ENCODE results near the gene HEATR5A. TPM values are rescaled to one million over a fixed set of nuclear protein-coding genes. Genes with fewer than 3 reads are reported as not detected.
"Not testable (repeated sequence)": the region's sequence is repeated elsewhere in the genome, so short reads cannot be mapped to it uniquely, and the experiment has no call there.

HEATR5A gene
- total RNA-seq, 1 donor from 2014 or later, result 11.5 TPM

DNA sequence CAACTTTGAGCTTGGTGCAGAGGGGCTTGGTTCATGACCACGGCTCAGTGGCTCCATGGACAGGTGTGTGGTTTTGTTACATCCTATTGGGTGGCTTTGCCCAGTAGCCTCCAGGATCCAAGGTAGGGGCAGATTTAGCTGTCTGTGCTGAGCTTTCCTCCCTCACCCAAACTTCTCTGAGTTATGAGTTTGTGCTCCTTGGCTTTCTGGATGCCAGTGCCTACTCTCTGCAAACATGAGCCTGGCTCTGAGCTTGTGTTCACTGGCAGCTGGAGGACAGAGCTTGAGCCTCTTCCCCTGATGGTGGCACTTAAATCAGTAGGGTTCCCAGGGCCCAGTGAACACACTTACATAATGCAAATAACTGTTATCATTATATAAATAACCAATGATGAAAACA is 167.5 kb downstream of the HEATR5A start:
- TF ChIP-seq, protein P1, sequence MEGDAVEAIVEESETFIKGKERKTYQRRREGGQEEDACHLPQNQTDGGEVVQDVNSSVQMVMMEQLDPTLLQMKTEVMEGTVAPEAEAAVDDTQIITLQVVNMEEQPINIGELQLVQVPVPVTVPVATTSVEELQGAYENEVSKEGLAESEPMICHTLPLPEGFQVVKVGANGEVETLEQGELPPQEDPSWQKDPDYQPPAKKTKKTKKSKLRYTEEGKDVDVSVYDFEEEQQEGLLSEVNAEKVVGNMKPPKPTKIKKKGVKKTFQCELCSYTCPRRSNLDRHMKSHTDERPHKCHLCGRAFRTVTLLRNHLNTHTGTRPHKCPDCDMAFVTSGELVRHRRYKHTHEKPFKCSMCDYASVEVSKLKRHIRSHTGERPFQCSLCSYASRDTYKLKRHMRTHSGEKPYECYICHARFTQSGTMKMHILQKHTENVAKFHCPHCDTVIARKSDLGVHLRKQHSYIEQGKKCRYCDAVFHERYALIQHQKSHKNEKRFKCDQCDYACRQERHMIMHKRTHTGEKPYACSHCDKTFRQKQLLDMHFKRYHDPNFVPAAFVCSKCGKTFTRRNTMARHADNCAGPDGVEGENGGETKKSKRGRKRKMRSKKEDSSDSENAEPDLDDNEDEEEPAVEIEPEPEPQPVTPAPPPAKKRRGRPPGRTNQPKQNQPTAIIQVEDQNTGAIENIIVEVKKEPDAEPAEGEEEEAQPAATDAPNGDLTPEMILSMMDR (conservative IDR thresholded peaks at IDR 0.05; ENCODE audit: low read depth, low read length), result no peak
- no peak for DNase-seq (ENCODE audit: low read depth)
- H3K4me3 ChIP-seq (ENCODE audit: low read depth, low read length), result no peak overlapping the region

DNA sequence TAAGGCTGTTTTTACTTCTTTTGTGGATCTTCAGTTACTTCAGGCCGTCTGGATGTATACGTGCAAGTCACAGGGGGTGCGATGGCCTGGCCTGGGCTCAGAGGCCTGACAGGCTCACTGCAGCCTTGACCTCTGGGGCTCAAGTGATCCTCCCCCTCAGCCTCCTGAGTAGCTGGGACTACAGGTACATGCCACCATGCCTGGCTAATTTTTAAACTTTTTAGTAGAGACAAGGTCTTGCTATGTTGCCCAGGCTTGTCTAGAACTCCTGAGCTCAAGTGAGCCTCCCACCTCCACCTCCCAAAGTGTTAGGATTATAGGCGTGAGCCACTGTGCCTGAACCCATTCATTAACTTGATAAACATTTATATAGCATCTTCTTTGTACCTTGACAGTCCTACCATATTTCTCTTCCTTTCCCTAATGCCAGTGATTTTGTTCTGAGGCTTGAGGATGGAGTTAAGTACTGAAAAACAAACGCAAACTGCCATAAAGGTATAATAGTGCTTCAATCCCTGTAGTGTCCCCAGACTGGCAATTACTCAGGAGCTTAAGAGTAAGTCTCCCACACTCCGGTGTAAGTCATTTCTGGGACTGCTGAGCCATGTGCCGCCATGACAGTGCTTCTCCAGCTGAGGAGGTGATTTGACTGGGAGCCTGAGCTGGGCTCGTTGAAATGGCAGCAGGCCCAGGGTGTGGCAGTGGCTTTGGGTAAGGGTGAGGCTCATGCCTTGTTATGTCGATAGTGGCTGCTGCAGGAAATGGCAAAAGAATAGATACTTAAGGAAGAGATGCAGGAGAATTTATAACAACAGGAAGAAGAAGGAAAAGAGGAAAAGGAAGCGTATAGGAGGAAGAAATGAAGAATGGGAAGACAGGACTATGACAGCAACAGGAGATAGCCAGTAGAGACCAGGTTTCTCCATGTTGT is 169.1 kb downstream of the HEATR5A start:
- DNase-seq (ENCODE audit: low read depth), result no peak
- TF ChIP-seq, protein P1 (conservative IDR thresholded peaks at IDR 0.05; ENCODE audit: low read depth, low read length), result no peak
- H3K4me3 ChIP-seq (ENCODE audit: low read depth, low read length), result no peak overlapping the region

DNA sequence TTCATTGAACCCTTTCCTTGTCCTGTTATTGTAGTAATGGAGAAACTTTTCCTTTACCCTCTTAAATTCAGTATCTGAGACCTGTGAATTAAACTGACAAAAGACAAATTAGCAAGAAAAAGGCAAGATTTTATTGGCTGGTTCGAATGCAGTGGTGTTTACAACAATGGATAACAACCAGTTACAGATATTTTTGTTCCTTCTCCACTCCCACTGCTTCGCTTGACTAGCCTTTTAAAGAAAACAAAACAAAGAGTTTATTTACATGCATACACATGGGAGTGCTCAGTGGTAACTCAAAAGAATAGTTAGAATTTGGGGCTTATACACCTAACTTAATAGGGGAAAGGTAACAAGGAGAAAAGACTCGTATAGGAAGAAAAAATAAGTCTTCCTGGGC is 175.7 kb downstream of the HEATR5A start:
- TF ChIP-seq, protein P1 (conservative IDR thresholded peaks at IDR 0.05; ENCODE audit: low read depth, low read length), result no peak
- no peak overlapping the region for H3K4me3 ChIP-seq (ENCODE audit: low read depth, low read length)
- no peak for DNase-seq (ENCODE audit: low read depth)

DNA sequence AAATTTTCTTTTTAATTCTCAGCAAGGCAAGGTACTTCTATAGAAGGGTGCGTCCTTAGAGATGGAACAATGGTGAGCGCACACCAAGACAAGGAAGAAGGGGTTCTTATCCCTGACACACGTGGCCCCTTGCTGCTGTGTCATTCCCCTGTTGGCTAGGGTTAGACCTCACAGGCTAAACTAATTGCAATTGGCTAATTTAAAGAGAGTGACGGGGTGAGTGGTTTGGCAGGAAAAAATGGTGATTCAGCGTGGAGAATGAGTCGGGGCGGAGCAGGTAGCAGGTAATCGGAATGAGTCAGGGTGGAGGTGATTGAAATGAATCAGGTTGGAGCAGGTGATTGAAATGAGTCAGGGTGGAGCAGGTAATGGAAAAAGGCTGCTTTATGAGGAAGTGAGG is 176.5 kb downstream of the HEATR5A start:
- peak; percentile 41 for DNase-seq (ENCODE audit: low read depth)
- H3K4me3 ChIP-seq (ENCODE audit: low read depth, low read length), result no peak overlapping the region
- TF ChIP-seq, protein P1 (conservative IDR thresholded peaks at IDR 0.05; ENCODE audit: low read depth, low read length), result no peak

DNA sequence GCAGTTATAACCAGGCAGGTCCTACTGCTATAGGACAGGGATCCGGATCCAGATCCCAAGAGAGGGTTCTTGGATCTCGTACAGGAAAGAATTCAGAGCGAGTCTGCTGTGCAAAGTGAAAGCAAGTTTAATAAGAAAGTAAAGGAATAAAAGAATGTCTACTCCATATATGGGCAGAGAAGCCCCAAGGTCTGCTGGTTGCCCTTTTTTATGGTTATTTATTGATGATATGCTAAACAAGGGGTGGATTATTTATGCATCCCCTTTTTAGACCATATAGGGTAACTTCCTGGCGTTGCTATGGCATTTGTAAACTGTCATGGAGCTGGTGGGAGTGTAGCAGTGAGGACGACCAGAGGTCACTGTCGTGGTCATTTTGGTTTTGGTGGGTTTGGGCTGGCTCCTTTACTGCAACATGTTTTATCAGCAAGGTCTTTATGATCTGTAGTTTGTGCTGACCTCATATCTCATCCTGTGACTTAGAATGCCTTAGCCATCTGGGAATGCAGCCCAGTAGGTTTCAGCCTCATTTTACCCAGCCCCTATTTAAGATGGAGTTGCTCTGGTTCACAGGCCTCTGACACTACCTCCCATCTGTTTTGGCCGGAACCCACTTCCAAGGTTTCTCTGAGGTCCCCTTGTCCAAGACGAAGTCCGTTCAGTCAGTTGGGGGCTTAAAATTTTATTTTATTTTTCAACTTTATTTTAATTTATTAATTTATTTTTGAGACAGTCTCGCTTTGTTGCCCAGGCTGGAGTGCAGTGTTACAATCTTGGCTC is 178.0 kb downstream of the HEATR5A start:
- H3K4me3 ChIP-seq (ENCODE audit: low read depth, low read length); DNase-seq (ENCODE audit: low read depth): not testable (repeated sequence)

Other genes with a start within 250 kb of the HEATR5A start
- 92.5 and 101 TPM in 2 replicates for gene HECTD1, start 212.8 kb downstream of the HEATR5A start, total RNA-seq
- gene DTD2, start 37.0 kb upstream of the HEATR5A start, total RNA-seq, result 18.6 and 28.1 TPM in 2 replicates
- gene GPR33, start 67.5 kb upstream of the HEATR5A start, total RNA-seq, result not detected in 2 replicates
- 6.3 and 8.6 TPM in 2 replicates for gene NUBPL, start 140.9 kb upstream of the HEATR5A start, total RNA-seq

Data from epithelial cell of proximal tubule (primary cell).